COLO829 (cell line): ENCODE data around the gene GINS3.

Experiments
- DNase-seq: peaks from one replicate; pipeline ENCODE4 v3.0.0; 2012; ENCODE audit warnings: low spot score

GINS3 gene

GRCh38 chr16:58425756-58426494 lies 33.7 kb downstream of the GINS3 start:
- DNase-seq, result no peak

GRCh38 chr16:58426966-58427365 lies 34.7 kb downstream of the GINS3 start:
- no peak for DNase-seq

- DNase-seq, result no peak
Measured at GRCh38 chr16:58428621-58429542, 36.6 kb downstream of the GINS3 start.

- no peak for DNase-seq
Measured at GRCh38 chr16:58430718-58431117, 38.4 kb downstream of the GINS3 start.

GRCh38 chr16:58433569-58433951 lies 41.3 kb downstream of the GINS3 start:
- no peak for DNase-seq

GRCh38 chr16:58435779-58436178 lies 43.5 kb downstream of the GINS3 start:
- DNase-seq, result no peak

- no peak for DNase-seq
Measured at GRCh38 chr16:58440131-58440530, 47.9 kb downstream of the GINS3 start.

GRCh38 chr16:58442547-58442946 lies 50.3 kb downstream of the GINS3 start:
- no peak for DNase-seq

- no peak for DNase-seq
Measured at GRCh38 chr16:58443783-58444182, 51.5 kb downstream of the GINS3 start.

- DNase-seq, result no peak
Measured at GRCh38 chr16:58444265-58444664, 52.0 kb downstream of the GINS3 start.

GRCh38 chr16:58448890-58449289 lies 56.6 kb downstream of the GINS3 start:
- DNase-seq, result no peak

- DNase-seq, result no peak
Measured at GRCh38 chr16:58449306-58449705, 57.0 kb downstream of the GINS3 start.

GRCh38 chr16:58449768-58450167 lies 57.5 kb downstream of the GINS3 start:
- DNase-seq, result no peak

- DNase-seq, result no peak
Measured at GRCh38 chr16:58450590-58450989, 58.3 kb downstream of the GINS3 start.

- DNase-seq, result no peak
Measured at GRCh38 chr16:58451265-58451689, 59.0 kb downstream of the GINS3 start.

GRCh38 chr16:58451945-58452401 lies 59.7 kb downstream of the GINS3 start:
- DNase-seq, result no peak

GRCh38 chr16:58452640-58453039 lies 60.4 kb downstream of the GINS3 start:
- no peak for DNase-seq

- DNase-seq, result no peak
Measured at GRCh38 chr16:58454178-58454577, 61.9 kb downstream of the GINS3 start.

- no peak for DNase-seq
Measured at GRCh38 chr16:58454856-58455255, 62.6 kb downstream of the GINS3 start.
